GM12878 (cell line): ENCODE results near the gene BAZ2B. TPM values are rescaled to one million over a fixed set of nuclear protein-coding genes. Genes with fewer than 3 reads are reported as not detected.

Experiments used
- ATAC-seq: fragments of 200-7000 bp; cut with Tn5 transposase; 3 replicates; pipeline ENCODE4 v1.9.1; 2020; ENCODE audit warnings: mild to moderate bottlenecking, moderate library complexity
- BruUV-seq: library from RNA; stranded (reverse); fragments of 400-500 nt; replicated peaks from 2 replicates; lab custom pipeline; 2021; lab: Mats Ljungman, UMichigan
- CTCF ChIA-PET: fragments of 300-600 bp; sonication (Branson Sonifier 250); formaldehyde crosslinking; extraction: SDS; loops from one replicate; lab custom pipeline; 2021; ENCODE audit warnings: inconsistent platforms; lab: Yijun Ruan, JAX
- POLR2A ChIA-PET: fragments of 350-600 bp; formaldehyde crosslinking; extraction: SDS; loops from one replicate; lab custom pipeline; 2021; ENCODE audit warnings: inconsistent platforms; lab: Charles Lee
- RAD21 ChIA-PET: fragments of 300-600 bp; sonication (Branson Sonifier 250); formaldehyde crosslinking; loops from one replicate; lab custom pipeline; 2023; ENCODE audit warnings: antibody characterized with exemption; ENCODE audit not compliant: unreplicated experiment; lab: Charles Lee
- SMC1A ChIA-PET: fragments of 300-600 bp; sonication (Branson Sonifier 250); formaldehyde crosslinking; loops from one replicate; lab custom pipeline; 2023; ENCODE audit not compliant: unreplicated experiment, uncharacterized antibody; lab: Charles Lee
- DNase-seq: peaks from one replicate; pipeline ENCODE4 v3.0.0-alpha.2; 2011; ENCODE audit warnings: low read depth, low spot score
- FAIRE-seq: peaks from 3 replicates; lab custom pipeline; 2011; peaks lifted over from hg19 to GRCh38; lab: Jason Lieb, UNC
- H2AFZ ChIP-seq: 2 replicates; pipeline ENCODE4 v1.6.0; 2011; ENCODE audit warnings: low read depth, low read length, control low read depth; ENCODE audit not compliant: control insufficient read depth
- H3K27ac ChIP-seq: 2 replicates; pipeline ENCODE4 v1.5.1; 2011; ENCODE audit warnings: control low read depth; ENCODE audit not compliant: control insufficient read depth, insufficient read depth
- H3K27me3 ChIP-seq, 2 experiments: replicated peaks in 1 of 2; 2 replicates each; pipeline versions ENCODE4 v1.6.0 to v1.6.1; 2011; ENCODE audit warnings: low read length in 1 of 2; ENCODE audit not compliant: control insufficient read depth in 2 of 2, insufficient read depth in 2 of 2
- H3K36me3 ChIP-seq, 2 experiments: 2 replicates each; pipeline ENCODE4 v1.5.1; 2011; ENCODE audit warnings: low read length in 1 of 2; ENCODE audit not compliant: control insufficient read depth in 2 of 2, insufficient read depth in 2 of 2
- H3K4me1 ChIP-seq: 2 replicates; pipeline ENCODE4 v1.6.1; 2011; ENCODE audit warnings: mild to moderate bottlenecking, low read length, moderate library complexity, mixed read lengths; ENCODE audit not compliant: control insufficient read depth, insufficient read depth
- H3K4me2 ChIP-seq: 2 replicates; pipeline ENCODE4 v1.6.0; 2011; ENCODE audit warnings: control low read depth; ENCODE audit not compliant: control insufficient read depth, insufficient read depth
- H3K4me3 ChIP-seq: fragments of 200-600 bp; sonication (generic); 2 replicates; pipeline ENCODE4 v1.5.1; 2016
- H3K79me2 ChIP-seq: 2 replicates; pipeline ENCODE4 v1.6.0; 2011; ENCODE audit warnings: low read length; ENCODE audit not compliant: control insufficient read depth, insufficient read depth
- H3K9ac ChIP-seq: 2 replicates; pipeline ENCODE4 v1.8.0; 2011; ENCODE audit warnings: low read length, control low read depth, mixed read lengths; ENCODE audit not compliant: control insufficient read depth, insufficient read depth
- H3K9me3 ChIP-seq: replicated peaks from 3 replicates; pipeline ENCODE4 v1.5.1; 2011; ENCODE audit warnings: mild to moderate bottlenecking, low read length; ENCODE audit not compliant: control insufficient read depth, insufficient read depth
- H4K20me1 ChIP-seq: 2 replicates; pipeline ENCODE4 v1.6.0; 2011; ENCODE audit not compliant: control insufficient read depth, insufficient read depth
- FOXM1 ChIP-seq: IDR thresholded peaks from 2 replicates; pipeline ENCODE4 v1.6.1; 2012; ENCODE audit warnings: low read depth, mild to moderate bottlenecking, inconsistent platforms, low read length, moderate library complexity
- JUNB ChIP-seq: IDR thresholded peaks from 2 replicates; pipeline ENCODE4 v1.6.1; 2016; ENCODE audit warnings: antibody characterized with exemption, mild to moderate bottlenecking
- NFYB ChIP-seq: IDR thresholded peaks from 2 replicates; pipeline ENCODE4 v1.6.1; 2011; ENCODE audit warnings: low read depth, mild to moderate bottlenecking, low read length, improper control_type of control experiment, moderate library complexity; ENCODE audit not compliant: insufficient read depth
- RAD51 ChIP-seq: fragments of 450-650 bp; IDR thresholded peaks from 2 replicates; pipeline ENCODE4 v1.6.1; 2016; ENCODE audit warnings: moderate library complexity, mild to moderate bottlenecking, inconsistent platforms
- RB1 ChIP-seq: fragments of 450-650 bp; formaldehyde crosslinking; IDR thresholded peaks from 2 replicates; pipeline ENCODE4 v1.6.1; 2017; ENCODE audit warnings: mild to moderate bottlenecking, borderline replicate concordance
- RFX5 ChIP-seq: IDR thresholded peaks from 2 replicates; pipeline ENCODE4 v1.6.1; 2011; ENCODE audit warnings: low read depth, low read length, improper control_type of control experiment
- SREBF1 ChIP-seq: IDR thresholded peaks from 2 replicates; pipeline ENCODE4 v1.6.1; 2012; ENCODE audit warnings: mild to moderate bottlenecking, low read length
- STAT1 ChIP-seq: fragments of 450-650 bp; conservative IDR thresholded peaks from 2 replicates; pipeline ENCODE4 v1.6.1; 2014; ENCODE audit warnings: antibody characterized with exemption, mild to moderate bottlenecking
- TBL1XR1 ChIP-seq: IDR thresholded peaks from 2 replicates; pipeline ENCODE4 v1.6.1; 2012; ENCODE audit warnings: low read depth, low read length, improper control_type of control experiment
- ZBED1 ChIP-seq: IDR thresholded peaks from 2 replicates; pipeline ENCODE4 v1.6.1; 2016; ENCODE audit warnings: borderline replicate concordance
- ZNF217 ChIP-seq: fragments of 450-650 bp; IDR thresholded peaks from 2 replicates; pipeline ENCODE4 v1.6.1; 2017; ENCODE audit warnings: antibody characterized with exemption, mild to moderate bottlenecking
- WGBS: methylation state at CpG from one replicate; pipeline ENCODE4 v1.1.6; 2016; ENCODE audit warnings: low lambda C conversion rate; ENCODE audit not compliant: insufficient replicate concordance, insufficient coverage; ENCODE audit errors: missing lambda C conversion rate; 5-methylcytosine and 5-hydroxymethylcytosine counted together
- in situ Hi-C: fragments of 300-500 bp; cut with MboI; formaldehyde crosslinking; loops from 9 replicates; pipeline ENCODE4 v1.14.3; 2018; ENCODE audit warnings: mixed read lengths
- intact Hi-C: fragments of 100-400 bp; cut with micrococcal nuclease; formaldehyde crosslinking; loops from one replicate; pipeline ENCODE4 v1.14.2; 2022; ENCODE audit not compliant: unreplicated experiment
- polyA plus RNA-seq, 11 experiments: library from polyadenylated mRNA; depleted of rRNA in 4 of 11; unstranded in 6 of 11; stranded (reverse) in 5 of 11; fragments of >200 nt; fragmentation: Nextera tagmentation in 4 of 11; fragmentation: Illumina TruSeq in 1 of 11; extraction: Ambion mirVana in 4 of 11; extraction: Trizol in 1 of 11; gene quantifications; 1 replicate in 1 of 11; 2 replicates in 10 of 11; pipeline versions ENCODE4 v1.2.1 to v1.2.3, GENCODE V29; 2011 to 2016; ENCODE audit warnings: inconsistent platforms in 2 of 11, missing spikeins in 2 of 11, low read depth in 1 of 11
- total RNA-seq, 4 experiments: library from RNA; depleted of rRNA in 3 of 4; stranded (reverse); fragments of >200 nt in 3 of 4; fragmentation: Illumina TruSeq in 1 of 4; extraction: Trizol in 1 of 4; gene quantifications; 2 replicates each; pipeline versions ENCODE4 v1.2.1 to v1.2.3, GENCODE V29; 2013 to 2021
- TF ChIP-seq, protein P1 (sequence below): fragments of 450-650 bp; IDR thresholded peaks from 2 replicates; pipeline ENCODE4 v1.6.1; 2016; ENCODE audit warnings: mild to moderate bottlenecking
- TF ChIP-seq, protein P2 (sequence below): fragments of 450-650 bp; IDR thresholded peaks from 2 replicates; pipeline ENCODE4 v1.6.1; 2014; ENCODE audit warnings: mild to moderate bottlenecking

BAZ2B gene
- total and polyA plus RNA-seq, 10 of the 15 experiments (the other 5 are each of a cell fraction or from before 2014, with no cell fraction given) = 8.8 to 49.7 (median 24.7) TPM

DNA sequence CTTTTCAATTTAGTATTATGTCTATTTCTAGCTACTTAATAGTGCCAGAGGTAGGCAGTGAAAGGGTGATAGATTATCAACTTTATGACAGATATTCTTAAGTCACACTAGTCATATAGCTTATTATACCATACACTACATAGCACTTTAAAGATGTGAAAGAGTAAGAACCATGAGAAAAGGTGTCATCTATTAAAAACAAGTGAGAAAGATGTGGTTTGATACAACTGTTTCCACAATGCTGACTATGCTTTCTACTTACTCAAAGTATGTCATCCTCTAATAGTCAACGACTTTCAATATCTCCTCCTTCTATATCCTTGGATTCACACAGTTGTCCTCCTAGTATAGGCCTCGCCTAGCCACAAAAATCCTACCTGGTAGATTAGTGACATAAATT lies 196.9 kb downstream of the BAZ2B start:
- Histone ChIP-seq H3K79me2 (no peaks in the 10 kb centered on the region), H2AFZ (no peak overlapping the region), H3K4me3 (no peak overlapping the region), H3K27ac (no peak overlapping the region), H3K9ac (no peak overlapping the region), H3K4me1 (no peaks in the 10 kb centered on the region), H3K36me3 (peaks cover 0 to 6% of the 10 kb centered on the region in 2 experiments; a peak in 2 of 4 replicates), H4K20me1 (no peaks in the 10 kb centered on the region), H3K9me3 (no peaks in the 10 kb centered on the region; the same call in 2 of the 3 replicates), H3K27me3 (no peaks in the 10 kb centered on the region), H3K4me2 (no peak overlapping the region)
- CTCF ChIA-PET = no interaction called here
- TF ChIP-seq STAT1 (no peak), RFX5 (no peak), RAD51 (no peak), FOXM1 (no peak), TBL1XR1 (no peak), SREBF1 (no peak), ZBED1 (no peak), NFYB (no peak), JUNB (no peak), ZNF217 (no peak), RB1 (no peak)
- TF ChIP-seq, protein P1, sequence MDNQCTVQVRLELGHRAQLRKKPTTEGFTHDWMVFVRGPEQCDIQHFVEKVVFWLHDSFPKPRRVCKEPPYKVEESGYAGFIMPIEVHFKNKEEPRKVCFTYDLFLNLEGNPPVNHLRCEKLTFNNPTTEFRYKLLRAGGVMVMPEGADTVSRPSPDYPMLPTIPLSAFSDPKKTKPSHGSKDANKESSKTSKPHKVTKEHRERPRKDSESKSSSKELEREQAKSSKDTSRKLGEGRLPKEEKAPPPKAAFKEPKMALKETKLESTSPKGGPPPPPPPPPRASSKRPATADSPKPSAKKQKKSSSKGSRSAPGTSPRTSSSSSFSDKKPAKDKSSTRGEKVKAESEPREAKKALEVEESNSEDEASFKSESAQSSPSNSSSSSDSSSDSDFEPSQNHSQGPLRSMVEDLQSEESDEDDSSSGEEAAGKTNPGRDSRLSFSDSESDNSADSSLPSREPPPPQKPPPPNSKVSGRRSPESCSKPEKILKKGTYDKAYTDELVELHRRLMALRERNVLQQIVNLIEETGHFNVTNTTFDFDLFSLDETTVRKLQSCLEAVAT = no peak
- TF ChIP-seq, protein P2, sequence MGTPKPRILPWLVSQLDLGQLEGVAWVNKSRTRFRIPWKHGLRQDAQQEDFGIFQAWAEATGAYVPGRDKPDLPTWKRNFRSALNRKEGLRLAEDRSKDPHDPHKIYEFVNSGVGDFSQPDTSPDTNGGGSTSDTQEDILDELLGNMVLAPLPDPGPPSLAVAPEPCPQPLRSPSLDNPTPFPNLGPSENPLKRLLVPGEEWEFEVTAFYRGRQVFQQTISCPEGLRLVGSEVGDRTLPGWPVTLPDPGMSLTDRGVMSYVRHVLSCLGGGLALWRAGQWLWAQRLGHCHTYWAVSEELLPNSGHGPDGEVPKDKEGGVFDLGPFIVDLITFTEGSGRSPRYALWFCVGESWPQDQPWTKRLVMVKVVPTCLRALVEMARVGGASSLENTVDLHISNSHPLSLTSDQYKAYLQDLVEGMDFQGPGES = no peak
- FAIRE-seq = no peak
- no peak for DNase-seq
- SMC1A ChIA-PET = interaction anchor here (0.5 to 1.6 kb wide), 4 partner anchors 11 to 1881 kb away, joined by 3 to 5 read pairs (median 3); no protein-coding TSS in a partner anchor
- no peak for ATAC-seq
- WGBS = 91% methylated on average over 2 of the region's 2 CpGs
- no TSS peak for BruUV-seq
- POLR2A ChIA-PET = no interaction called here
- intact Hi-C loops = no loop called here
- RAD21 ChIA-PET = no interaction called here
- in situ Hi-C loops = no loop called here
